Endothelial cell of umbilical vein (primary cell): ENCODE measurements around the gene TRMO. TPM values are rescaled to one million over a fixed set of nuclear protein-coding genes. Genes with fewer than 3 reads are reported as not detected.

ENCODE experiments used
- BruUV-seq: library from RNA; stranded (reverse); fragments of 400-500 nt; replicated peaks from 2 replicates; lab custom pipeline; 2021; lab: Mats Ljungman, UMichigan
- CTCF ChIA-PET: fragments of 300-600, 350-600 bp; sonication (Branson Sonifier 250); formaldehyde crosslinking; loops from one replicate; lab custom pipeline; 2021; ENCODE audit warnings: antibody characterized with exemption, inconsistent platforms; lab: Charles Lee
- POLR2A ChIA-PET: fragments of 300-600, 350-600 bp; sonication (Branson Sonifier 250); formaldehyde crosslinking; loops from one replicate; lab custom pipeline; 2021; ENCODE audit warnings: antibody characterized with exemption, inconsistent platforms; lab: Charles Lee
- DNase-seq: peaks from one replicate; pipeline ENCODE4 v3.0.0-alpha.2; 2011; ENCODE audit warnings: low read depth, low spot score
- FAIRE-seq: peaks from 2 replicates; lab custom pipeline; 2011; peaks lifted over from hg19 to GRCh38; lab: Jason Lieb, UNC
- H2AFZ ChIP-seq: 2 replicates; pipeline ENCODE4 v1.6.0; 2012; ENCODE audit warnings: low read depth, low read length, control low read depth, inconsistent platforms
- H3K27ac ChIP-seq: 2 replicates; pipeline ENCODE4 v1.5.1; 2011; ENCODE audit warnings: low read depth, mild to moderate bottlenecking, control low read depth, low read length, moderate library complexity; ENCODE audit not compliant: insufficient read depth
- H3K27me3 ChIP-seq, 2 experiments: 2 replicates each; pipeline versions ENCODE4 v1.6.0 to v1.6.1; 2011; ENCODE audit warnings: low read length in 2 of 2, mixed read lengths in 1 of 2; ENCODE audit not compliant: control insufficient read depth in 2 of 2, insufficient read depth in 2 of 2
- H3K36me3 ChIP-seq, 2 experiments: 2 replicates in 1 of 2; 3 replicates in 1 of 2; pipeline ENCODE4 v1.5.1; 2011; ENCODE audit warnings: low read length in 2 of 2, mild to moderate bottlenecking in 1 of 2, moderate library complexity in 1 of 2; ENCODE audit not compliant: control insufficient read depth in 2 of 2, insufficient read depth in 2 of 2; ENCODE audit errors: extremely low read depth in 1 of 2
- H3K4me1 ChIP-seq: 3 replicates; pipeline ENCODE4 v1.5.1; 2011; ENCODE audit warnings: mild to moderate bottlenecking, low read length; ENCODE audit not compliant: control insufficient read depth, insufficient read depth; ENCODE audit errors: extremely low read depth
- H3K4me2 ChIP-seq: 2 replicates; pipeline ENCODE4 v1.6.1; 2011; ENCODE audit warnings: low read length, control low read depth, mixed read lengths; ENCODE audit not compliant: insufficient read depth
- H3K4me3 ChIP-seq, 3 experiments: fragments of 200-600 bp in 1 of 3; sonication (generic), shearing (Covaris generic) in 1 of 3; replicated peaks in 1 of 3; 2 replicates each; pipeline ENCODE4 v1.5.1; 2011 to 2016; ENCODE audit warnings: control low read depth in 3 of 3, low read length in 3 of 3, mild to moderate bottlenecking in 2 of 3, inconsistent platforms in 1 of 3, low read depth in 1 of 3, moderate library complexity in 1 of 3; ENCODE audit not compliant: insufficient read depth in 1 of 3
- H3K79me2 ChIP-seq: 2 replicates; pipeline ENCODE4 v1.6.0; 2012; ENCODE audit warnings: low read length, inconsistent platforms; ENCODE audit not compliant: control insufficient read depth, insufficient read depth
- H3K9ac ChIP-seq: replicated peaks from 2 replicates; pipeline ENCODE3; 2011; ENCODE audit warnings: low read length, control low read depth; ENCODE audit not compliant: insufficient read depth; ENCODE audit errors: extremely low read depth
- H3K9me1 ChIP-seq: replicated peaks from 3 replicates; pipeline ENCODE4 v1.6.0; 2011; ENCODE audit warnings: mild to moderate bottlenecking, low read length; ENCODE audit not compliant: control insufficient read depth, insufficient read depth; ENCODE audit errors: extremely low read depth
- H3K9me3 ChIP-seq: replicated peaks from 2 replicates; pipeline ENCODE4 v1.5.1; 2012; ENCODE audit warnings: low read length, inconsistent platforms; ENCODE audit not compliant: control insufficient read depth, insufficient read depth
- H4K20me1 ChIP-seq: replicated peaks from 2 replicates; pipeline ENCODE3; 2011; ENCODE audit warnings: mild to moderate bottlenecking, low read length; ENCODE audit not compliant: control insufficient read depth, insufficient read depth; ENCODE audit errors: extremely low read depth
- EZH2 ChIP-seq: IDR thresholded peaks from 2 replicates; pipeline ENCODE4 v1.6.1; 2012; ENCODE audit warnings: borderline replicate concordance, low read depth, mild to moderate bottlenecking, moderate library complexity, low read length, inconsistent platforms; ENCODE audit not compliant: severe bottlenecking
- FOS ChIP-seq: IDR thresholded peaks from 2 replicates; pipeline ENCODE4 v1.6.1; 2011; ENCODE audit warnings: mild to moderate bottlenecking, low read length, moderate library complexity, borderline replicate concordance; ENCODE audit not compliant: insufficient read depth
- GATA2 ChIP-seq: IDR thresholded peaks from 2 replicates; pipeline ENCODE4 v1.7.0; 2011; ENCODE audit warnings: low read depth, mild to moderate bottlenecking, moderate library complexity, mixed read lengths, low read length; ENCODE audit not compliant: insufficient read length, insufficient read depth
- JUN ChIP-seq: IDR thresholded peaks from 2 replicates; pipeline ENCODE4 v1.6.1; 2011; ENCODE audit warnings: borderline replicate concordance, low read depth; ENCODE audit not compliant: insufficient read length, insufficient read depth
- MYC ChIP-seq: IDR thresholded peaks from one replicate; pipeline ENCODE4 v1.6.1; 2011; ENCODE audit warnings: mild to moderate bottlenecking, low read depth, low read length
- POLR2A ChIP-seq: IDR thresholded peaks from 2 replicates; pipeline ENCODE4 v1.6.1; 2012; ENCODE audit warnings: low read depth, mild to moderate bottlenecking, control low read depth, low read length
- POLR2AphosphoS5 ChIP-seq: IDR thresholded peaks from 2 replicates; pipeline ENCODE4 v1.6.1; 2012; ENCODE audit warnings: low read depth, mild to moderate bottlenecking, control low read depth, low read length, moderate library complexity; ENCODE audit not compliant: insufficient read depth
- dilution Hi-C: fragments of 300-500 bp; cut with MboI; formaldehyde crosslinking; loops from one replicate; pipeline ENCODE4 v1.15.0; 2019; ENCODE audit warnings: low sequenced_read_pairs; ENCODE audit not compliant: extremely low pct_ligation_motif_present
- intact Hi-C: fragments of 100-400 bp; cut with micrococcal nuclease; formaldehyde crosslinking; loops from one replicate; pipeline ENCODE4 v1.10.0; 2022
- polyA plus RNA-seq, 4 experiments: library from polyadenylated mRNA; depleted of rRNA in 3 of 4; stranded (reverse) in 3 of 4; unstranded in 1 of 4; fragments of >200 nt; gene quantifications; 2 replicates each; pipeline versions ENCODE4 v1.2.1 to v1.2.3, GENCODE V29; 2011 to 2012; ENCODE audit warnings: missing spikeins in 1 of 4
- total RNA-seq: library from RNA; stranded (reverse); gene quantifications from 2 replicates; pipeline ENCODE4 v1.2.3, GENCODE V29; 2021
- TF ChIP-seq, protein P1 (sequence below), 2 donors: IDR thresholded peaks; 1 replicate in 1 of 2; 2 replicates in 1 of 2; pipeline ENCODE4 v1.5.1; 2011; ENCODE audit warnings: low read length in 2 of 2, mild to moderate bottlenecking in 2 of 2, moderate library complexity in 2 of 2, control low read depth in 1 of 2, inconsistent platforms in 1 of 2, low read depth in 1 of 2; ENCODE audit not compliant: insufficient read depth in 1 of 2; ENCODE audit errors: extremely low read depth in 1 of 2
- TF ChIP-seq, protein P2 (sequence below): IDR thresholded peaks from 2 replicates; pipeline ENCODE4 v1.6.1; 2011; ENCODE audit not compliant: insufficient read depth, insufficient read length

Gene TRMO
- total and polyA plus RNA-seq, 2 donors (not counting 3 experiments of a cell fraction or from before 2014, with no cell fraction given) = 10.1 to 11.9 TPM

DNA sequence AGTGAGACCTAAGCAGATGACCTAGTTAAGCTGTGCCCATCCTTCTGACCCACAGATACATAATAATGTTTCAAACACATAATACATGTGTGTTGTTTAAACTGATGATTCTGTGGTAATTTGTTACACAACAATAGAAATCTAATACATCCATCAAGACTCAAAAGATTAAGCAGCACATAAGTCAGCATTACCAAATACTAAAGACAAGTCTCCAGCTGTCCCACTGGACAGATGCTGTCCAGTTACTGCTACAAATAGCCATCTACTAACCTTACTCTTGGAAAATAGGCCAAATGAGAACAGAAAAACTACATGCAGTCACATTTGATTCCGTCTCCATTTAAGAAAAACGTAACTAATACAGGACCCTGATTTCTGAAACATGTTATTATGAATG lies 10.8 kb downstream of the TRMO start:
- Histone ChIP-seq H3K4me1 (peaks cover under 1% of the 10 kb centered on the region), H3K4me3 (no peak overlapping the region), H3K27ac (no peak overlapping the region), H2AFZ (no peak overlapping the region), H3K4me2 (no peak overlapping the region), H3K9me1 (no peaks in the 10 kb centered on the region), H3K36me3 (peaks cover 4 to 6% of the 10 kb centered on the region in 2 experiments), H3K9me3 (no peaks in the 10 kb centered on the region), H3K79me2 (no peaks in the 10 kb centered on the region), H3K27me3 (no peaks in the 10 kb centered on the region), H4K20me1 (no peaks in the 10 kb centered on the region), H3K9ac (no peak overlapping the region)
- DNase-seq (no peak), FAIRE-seq (no peak)
- BruUV-seq = no TSS peak
- CTCF ChIA-PET = interaction anchor here (1.1 to 1.5 kb wide), 2 partner anchors 9 to 11 kb away, joined by 4 to 6 read pairs; no protein-coding TSS in a partner anchor
- dilution Hi-C loops = no loop called here
- TF ChIP-seq MYC (no peak), FOS (no peak), GATA2 (no peak), EZH2 (no peak), JUN (no peak), POLR2A (no peak), POLR2AphosphoS5 (no peak)
- TF ChIP-seq, protein P1, sequence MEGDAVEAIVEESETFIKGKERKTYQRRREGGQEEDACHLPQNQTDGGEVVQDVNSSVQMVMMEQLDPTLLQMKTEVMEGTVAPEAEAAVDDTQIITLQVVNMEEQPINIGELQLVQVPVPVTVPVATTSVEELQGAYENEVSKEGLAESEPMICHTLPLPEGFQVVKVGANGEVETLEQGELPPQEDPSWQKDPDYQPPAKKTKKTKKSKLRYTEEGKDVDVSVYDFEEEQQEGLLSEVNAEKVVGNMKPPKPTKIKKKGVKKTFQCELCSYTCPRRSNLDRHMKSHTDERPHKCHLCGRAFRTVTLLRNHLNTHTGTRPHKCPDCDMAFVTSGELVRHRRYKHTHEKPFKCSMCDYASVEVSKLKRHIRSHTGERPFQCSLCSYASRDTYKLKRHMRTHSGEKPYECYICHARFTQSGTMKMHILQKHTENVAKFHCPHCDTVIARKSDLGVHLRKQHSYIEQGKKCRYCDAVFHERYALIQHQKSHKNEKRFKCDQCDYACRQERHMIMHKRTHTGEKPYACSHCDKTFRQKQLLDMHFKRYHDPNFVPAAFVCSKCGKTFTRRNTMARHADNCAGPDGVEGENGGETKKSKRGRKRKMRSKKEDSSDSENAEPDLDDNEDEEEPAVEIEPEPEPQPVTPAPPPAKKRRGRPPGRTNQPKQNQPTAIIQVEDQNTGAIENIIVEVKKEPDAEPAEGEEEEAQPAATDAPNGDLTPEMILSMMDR (IDR thresholded peaks at IDR 0.05; ENCODE audit: extremely low read depth in 1 of 2, insufficient read depth in 1 of 2, low read depth in 1 of 2, low read length in 2 of 2) = no peak
- TF ChIP-seq, protein P2, sequence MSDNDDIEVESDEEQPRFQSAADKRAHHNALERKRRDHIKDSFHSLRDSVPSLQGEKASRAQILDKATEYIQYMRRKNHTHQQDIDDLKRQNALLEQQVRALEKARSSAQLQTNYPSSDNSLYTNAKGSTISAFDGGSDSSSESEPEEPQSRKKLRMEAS = no peak
- intact Hi-C loops = no loop called here
- POLR2A ChIA-PET = no interaction called here
